Spleen (tissue), 11 donors: ENCODE data around the gene RAMP2. TPM values are rescaled to one million over a fixed set of nuclear protein-coding genes. Genes with fewer than 3 reads are reported as not detected.
"Not testable (repeated sequence)": the region's sequence is repeated elsewhere in the genome, so short reads cannot be mapped to it uniquely, and the experiment has no call there.

Experiments used
- DNase-seq: peaks from one replicate; pipeline ENCODE4 v3.0.0-alpha.2; 2020
- H3K27ac ChIP-seq, 8 donors: fragments of 200-600 bp; sonication (generic) in 7 of 8; 1 replicate in 4 of 8; 2 replicates in 4 of 8; pipeline versions ENCODE4 v1.5.0 to v1.8.0; 2016 to 2021; ENCODE audit warnings: inconsistent platforms in 4 of 8, mild to moderate bottlenecking in 4 of 8, moderate library complexity in 1 of 8
- H3K27me3 ChIP-seq, 7 donors: fragments of 200-600 bp; sonication (generic) in 6 of 7; replicated peaks in 1 of 7; 1 replicate in 4 of 7; 2 replicates in 3 of 7; pipeline versions ENCODE4 v1.5.0 to v1.8.0; 2016 to 2021; ENCODE audit warnings: inconsistent platforms in 3 of 7, mild to moderate bottlenecking in 1 of 7
- H3K36me3 ChIP-seq, 6 donors: fragments of 200-600 bp; sonication (generic) in 5 of 6; 1 replicate in 4 of 6; 2 replicates in 2 of 6; pipeline versions ENCODE4 v1.5.0 to v1.8.0; 2016 to 2021; ENCODE audit warnings: inconsistent platforms in 2 of 6
- H3K4me1 ChIP-seq, 6 donors: fragments of 200-600 bp; sonication (generic) in 5 of 6; 1 replicate in 3 of 6; 2 replicates in 3 of 6; pipeline versions ENCODE4 v1.5.0 to v1.8.0; 2016 to 2021; ENCODE audit warnings: inconsistent platforms in 3 of 6
- H3K4me3 ChIP-seq, 8 donors: fragments of 200-600 bp; sonication (generic) in 7 of 8; 1 replicate in 4 of 8; 2 replicates in 4 of 8; pipeline versions ENCODE4 v1.5.0 to v1.8.0; 2016 to 2021; ENCODE audit warnings: inconsistent platforms in 4 of 8, mild to moderate bottlenecking in 4 of 8, moderate library complexity in 2 of 8
- H3K9me3 ChIP-seq, 8 donors: fragments of 200-600 bp; sonication (generic) in 7 of 8; 1 replicate in 4 of 8; 2 replicates in 4 of 8; pipeline versions ENCODE4 v1.5.0 to v1.8.0; 2016 to 2021; ENCODE audit warnings: inconsistent platforms in 4 of 8
- CTCF ChIP-seq, 11 experiments: fragments of 200-600 bp in 7 of 11; fragments of 450-650 bp in 4 of 11; sonication (generic) in 4 of 11; IDR thresholded peaks in 8 of 11; conservative IDR thresholded peaks in 3 of 11; 1 replicate in 7 of 11; 2 replicates in 4 of 11; pipeline versions ENCODE4 v1.4.0 to v1.8.0; 2016 to 2021; ENCODE audit warnings: antibody characterized with exemption in 11 of 11, inconsistent platforms in 4 of 11, mild to moderate bottlenecking in 1 of 11
- POLR2A ChIP-seq, 3 donors: fragments of 450-650 bp; IDR thresholded peaks; one replicate each; pipeline ENCODE4 v1.5.1; 2017; ENCODE audit warnings: antibody characterized with exemption in 3 of 3, mild to moderate bottlenecking in 1 of 3
- POLR2AphosphoS5 ChIP-seq, 3 donors: sonication (generic); formaldehyde crosslinking; IDR thresholded peaks; one replicate each; pipeline ENCODE4 v1.5.1; 2017; ENCODE audit warnings: antibody characterized with exemption in 3 of 3
- WGBS, 5 donors: extraction: QIAGEN DNeasy Blood & Tissue Kit in 3 of 5; methylation state at CpG; one replicate each; pipeline versions ENCODE4 v1.1.5 to v1.1.7; 2013 to 2018; 5-methylcytosine and 5-hydroxymethylcytosine counted together
- intact Hi-C: fragments of 100-400 bp; cut with DNase I; formaldehyde crosslinking; loops from one replicate; pipeline ENCODE4 v1.15.0; 2023; ENCODE audit warnings: low total_unique reads
- polyA plus RNA-seq, 3 donors: library from polyadenylated mRNA; stranded (reverse); fragments of 200-250 nt; gene quantifications; one replicate each; pipeline ENCODE4 v1.2.1, GENCODE V29; 2013
- total RNA-seq, 7 donors: library from RNA; depleted of rRNA in 3 of 7; stranded (reverse); fragments of >200 nt in 3 of 7; fragmentation: NEBNext Ultra II Directional in 4 of 7; extraction: Animal tissue kit (Norgen Biotek cat#: 25700) in 4 of 7; gene quantifications; one replicate each; pipeline versions ENCODE4 v1.1.0 to v1.2.1, GENCODE V29; 2016 to 2021
- donor health status: healthy with polysubstance abuse.
- donor health status: DM: no; HTN: no; CAD: no; lungs with moderate emphysema.
- donor health status: DM: no; HTN: no; CAD: no.
- donor health status: Bipolar disorder and iron deficiency.
- donor health status: healthy.
- donor health status: DM: no; HTN: no; CAD: no.
- donor health status: DM: yes; HTN: yes; CAD: no.

Gene RAMP2
- total and polyA plus RNA-seq, 10 donors, result 9.7 to 51.7 (median 28.1) TPM

- TF ChIP-seq POLR2AphosphoS5 (IDR thresholded peaks at IDR 0.05), result no peak
- no peak for TF ChIP-seq CTCF (IDR thresholded peaks at IDR 0.05 in 8 of 11, conservative IDR thresholded peaks at IDR 0.05 in 3 of 11)
- TF ChIP-seq POLR2A (IDR thresholded peaks at IDR 0.05), result no peak
Measured at GRCh38 chr17:42761638-42762037, 611 bp downstream of the RAMP2 start.

GRCh38 chr17:42766124-42766523, 5.1 kb downstream of the RAMP2 start:
- no peak for TF ChIP-seq CTCF (IDR thresholded peaks at IDR 0.05 in 8 of 11, conservative IDR thresholded peaks at IDR 0.05 in 3 of 11)
- TF ChIP-seq POLR2A (IDR thresholded peaks at IDR 0.05), result no peak
- H3K27me3 ChIP-seq, result peaks cover 0 to 52% (median 12%) of the 10 kb centered on the region in 7 donors
- 82 to 95% (median 90%) methylated on average over 5 to 6 of the region's 6 CpGs for WGBS, 5 donors
- no peak for DNase-seq
- H3K27ac ChIP-seq, result no peak overlapping the region
- no peaks in the 10 kb centered on the region for H3K36me3 ChIP-seq
- H3K4me3 ChIP-seq, result no peak overlapping the region
- intact Hi-C loops, result no loop called here
- H3K4me1 ChIP-seq, result peaks cover 3 to 33% (median 21%) of the 10 kb centered on the region in 6 donors
- H3K9me3 ChIP-seq, result no peaks in the 10 kb centered on the region

More at GRCh38 chr17:42761638-42762037, 611 bp downstream of the RAMP2 start:
- Histone ChIP-seq H3K9me3 (no peaks in the 10 kb centered on the region), H3K36me3 (no peaks in the 10 kb centered on the region), H3K4me3 (peak overlapping the region; percentile 16 to 71 (median 44)), H3K27ac (peak overlapping the region in 6 of 8 donors; percentile 42 to 77 (median 66)), H3K4me1 (peaks cover 13 to 55% (median 38%) of the 10 kb centered on the region in 6 donors), H3K27me3 (peaks cover 0 to 59% (median 22%) of the 10 kb centered on the region in 7 donors)
- WGBS, 5 donors, result 43 to 68% (median 57%) methylated on average over 12 of the region's 12 CpGs
- intact Hi-C loops, result loop anchor here (5.0 kb wide), 1 partner anchor 39 kb away; no protein-coding TSS in a partner anchor
- DNase-seq, result no peak

GRCh38 chr17:42767512-42767911, 6.5 kb downstream of the RAMP2 start:
- Histone ChIP-seq H3K36me3 (no peaks in the 10 kb centered on the region), H3K4me3 (no peak overlapping the region), H3K9me3 (no peaks in the 10 kb centered on the region), H3K27me3 (peaks cover 0 to 38% (median 0%) of the 10 kb centered on the region in 7 donors), H3K4me1 (peaks cover 0 to 21% (median 11%) of the 10 kb centered on the region in 6 donors), H3K27ac (no peak overlapping the region)
- intact Hi-C loops, result no loop called here
- DNase-seq, result no peak
- TF ChIP-seq CTCF (IDR thresholded peaks at IDR 0.05 in 8 of 11, conservative IDR thresholded peaks at IDR 0.05 in 3 of 11) (no peak), POLR2A (IDR thresholded peaks at IDR 0.05) (no peak), POLR2AphosphoS5 (IDR thresholded peaks at IDR 0.05) (no peak)

- H3K27ac ChIP-seq, H3K36me3 ChIP-seq, H3K9me3 ChIP-seq, H3K4me3 ChIP-seq, intact Hi-C loops: not testable (repeated sequence)
- Histone ChIP-seq H3K27me3 (peaks cover 0 to 33% (median 0%) of the 10 kb centered on the region in 7 donors), H3K4me1 (peaks cover 0 to 21% (median 13%) of the 10 kb centered on the region in 6 donors)
- DNase-seq, result peak; percentile 6
- WGBS, 5 donors, result 66 to 77% (median 75%) methylated on average over 9 of the region's 9 CpGs
Measured at GRCh38 chr17:42768006-42768405, 7.0 kb downstream of the RAMP2 start.

GRCh38 chr17:42769964-42770363, 8.9 kb downstream of the RAMP2 start:
- H3K27ac ChIP-seq, intact Hi-C loops, H3K4me3 ChIP-seq, H3K9me3 ChIP-seq, H3K36me3 ChIP-seq: not testable (repeated sequence)
- peak; percentile 23 for DNase-seq
- H3K27me3 ChIP-seq, result peaks cover 0 to 23% (median 0%) of the 10 kb centered on the region in 7 donors
- H3K4me1 ChIP-seq, result peaks cover 7 to 25% (median 21%) of the 10 kb centered on the region in 6 donors
- WGBS, 5 donors, result 69 to 81% (median 75%) methylated on average over 10 of the region's 10 CpGs
